Loucy (cell line): ENCODE data around the gene IFT88.

Source experiments
- H2AFZ ChIP-seq: fragments of 200-600 bp; sonication (generic); 2 replicates; pipeline ENCODE4 v1.6.0; 2016; ENCODE audit warnings: antibody characterized with exemption, mild to moderate bottlenecking, low read length, moderate library complexity
- H3F3A ChIP-seq: fragments of 200-600 bp; 2 replicates; pipeline ENCODE4 v1.6.0; 2016; ENCODE audit warnings: antibody characterized with exemption, low read depth, mild to moderate bottlenecking
- H3K27me3 ChIP-seq: fragments of 200-600 bp; sonication (generic); 2 replicates; pipeline ENCODE4 v1.6.1; 2014; ENCODE audit warnings: low read length, mild to moderate bottlenecking; ENCODE audit not compliant: insufficient read depth, poor library complexity, severe bottlenecking
- H3K36me3 ChIP-seq: fragments of 200-600 bp; sonication (generic); 2 replicates; pipeline ENCODE4 v1.6.1; 2016; ENCODE audit warnings: low read length; ENCODE audit not compliant: insufficient read depth
- H3K4me1 ChIP-seq: fragments of 200-600 bp; sonication (generic); 2 replicates; pipeline ENCODE4 v1.5.1; 2014; ENCODE audit warnings: low read length, mild to moderate bottlenecking; ENCODE audit not compliant: insufficient read depth, poor library complexity, severe bottlenecking
- H3K4me2 ChIP-seq: fragments of 200-600 bp; sonication (generic); 2 replicates; pipeline ENCODE4 v1.6.0; 2014; ENCODE audit warnings: antibody characterized with exemption, low read length, low read depth, mild to moderate bottlenecking; ENCODE audit not compliant: poor library complexity, severe bottlenecking
- H3K4me3 ChIP-seq: fragments of 200-600 bp; sonication (generic); 2 replicates; pipeline ENCODE4 v1.5.1; 2014; ENCODE audit warnings: low read length, mild to moderate bottlenecking, mixed read lengths; ENCODE audit not compliant: poor library complexity, severe bottlenecking
- H3K79me2 ChIP-seq: fragments of 200-600 bp; sonication (generic); 2 replicates; pipeline ENCODE4 v1.6.1; 2014; ENCODE audit warnings: low read length; ENCODE audit not compliant: insufficient read depth
- H3K9ac ChIP-seq: fragments of 200-600 bp; sonication (generic); 2 replicates; pipeline ENCODE4 v1.6.0; 2014; ENCODE audit warnings: mild to moderate bottlenecking, low read depth, low read length, moderate library complexity; ENCODE audit not compliant: poor library complexity, severe bottlenecking
- H3K9me2 ChIP-seq: fragments of 200-600 bp; sonication (generic); replicated peaks from 2 replicates; pipeline ENCODE4 v1.6.1; 2016; ENCODE audit warnings: low read depth, low read length, mixed read lengths
- H3K9me3 ChIP-seq: fragments of 200-600 bp; sonication (generic); 2 replicates; pipeline ENCODE4 v1.6.1; 2014; ENCODE audit warnings: mild to moderate bottlenecking, antibody characterized with exemption, low read length, low read depth; ENCODE audit not compliant: insufficient read depth
- H4K20me1 ChIP-seq: fragments of 200-600 bp; sonication (generic); 2 replicates; pipeline ENCODE4 v1.6.0; 2014; ENCODE audit warnings: antibody characterized with exemption, low read length, mild to moderate bottlenecking; ENCODE audit not compliant: insufficient read depth, poor library complexity, severe bottlenecking
- CTCF ChIP-seq: fragments of 200-600 bp; sonication (generic); conservative IDR thresholded peaks from 2 replicates; pipeline ENCODE4 v1.5.1; 2014; ENCODE audit warnings: mild to moderate bottlenecking, antibody characterized with exemption, low read length
- EZH2phosphoT487 ChIP-seq: fragments of 200-600 bp; IDR thresholded peaks from 2 replicates; pipeline ENCODE4 v1.6.1; 2018; ENCODE audit warnings: antibody characterized with exemption, mild to moderate bottlenecking, moderate library complexity, borderline replicate concordance

Gene IFT88

DNA sequence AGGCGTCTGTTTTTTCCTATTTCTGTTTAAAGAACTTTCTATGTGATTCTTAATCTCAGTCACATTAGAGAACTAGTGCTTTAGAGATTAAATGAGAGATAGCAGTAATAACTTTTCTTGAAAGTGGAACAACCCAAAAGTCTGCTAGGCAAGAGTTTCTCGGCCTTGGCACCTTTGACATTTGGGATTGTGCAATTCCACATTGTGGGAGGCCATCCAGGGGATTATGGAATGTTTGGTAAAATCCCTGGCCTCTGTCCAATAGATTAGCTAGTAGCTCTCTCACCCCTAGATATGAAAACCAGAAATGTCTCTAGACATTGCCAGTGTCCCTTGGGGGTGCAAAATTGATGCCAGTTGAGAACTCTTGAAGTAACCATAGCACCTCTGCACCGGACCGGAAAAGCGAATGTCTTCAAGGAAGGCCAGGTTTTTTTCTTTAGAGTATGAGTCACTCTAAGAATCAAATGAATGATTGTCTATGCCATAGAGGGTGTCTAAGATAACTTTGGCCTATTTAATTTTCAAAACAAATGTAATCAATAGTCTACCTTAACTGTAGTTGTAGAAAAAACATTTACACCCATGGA lies 91.6 kb downstream of the IFT88 start:
- Histone ChIP-seq H3K36me3 (no peaks in the 10 kb centered on the region), H3K4me1 (no peaks in the 10 kb centered on the region), H3F3A (no peaks in the 10 kb centered on the region), H3K9me3 (no peaks in the 10 kb centered on the region), H3K9me2 (no peaks in the 10 kb centered on the region), H4K20me1 (no peaks in the 10 kb centered on the region), H3K9ac (no peak overlapping the region), H3K4me2 (no peak overlapping the region), H3K27me3 (no peaks in the 10 kb centered on the region), H2AFZ (no peak overlapping the region), H3K4me3 (no peak overlapping the region), H3K79me2 (no peaks in the 10 kb centered on the region)
- TF ChIP-seq CTCF (no peak), EZH2phosphoT487 (no peak)

- Histone ChIP-seq H4K20me1 (no peaks in the 10 kb centered on the region), H3K9me3 (no peaks in the 10 kb centered on the region), H3K4me3 (no peak overlapping the region), H3K4me2 (no peak overlapping the region), H3K27me3 (no peaks in the 10 kb centered on the region), H3K79me2 (no peaks in the 10 kb centered on the region), H3K9ac (no peak overlapping the region), H2AFZ (no peak overlapping the region), H3K4me1 (peaks cover 20% of the 10 kb centered on the region), H3F3A (no peaks in the 10 kb centered on the region), H3K36me3 (no peaks in the 10 kb centered on the region), H3K9me2 (no peaks in the 10 kb centered on the region)
- TF ChIP-seq EZH2phosphoT487: no peak
Measured at GRCh38 chr13:20664351-20664750, 97.4 kb downstream of the IFT88 start.

- no peak overlapping the region for H3K4me2 ChIP-seq
- H3K9me3 ChIP-seq: no peaks in the 10 kb centered on the region
- no peaks in the 10 kb centered on the region for H3K36me3 ChIP-seq
- no peaks in the 10 kb centered on the region for H3K79me2 ChIP-seq
- H3F3A ChIP-seq: no peaks in the 10 kb centered on the region
- no peaks in the 10 kb centered on the region for H4K20me1 ChIP-seq
- H3K4me1 ChIP-seq: peaks cover 23% of the 10 kb centered on the region
- TF ChIP-seq CTCF (no peak), EZH2phosphoT487 (no peak)
- H3K4me3 ChIP-seq: no peak overlapping the region
- no peaks in the 10 kb centered on the region for H3K27me3 ChIP-seq
- no peak overlapping the region for H3K9ac ChIP-seq
- H2AFZ ChIP-seq: no peak overlapping the region
- H3K9me2 ChIP-seq: no peaks in the 10 kb centered on the region
Measured at GRCh38 chr13:20666948-20667347, 100.0 kb downstream of the IFT88 start.

DNA sequence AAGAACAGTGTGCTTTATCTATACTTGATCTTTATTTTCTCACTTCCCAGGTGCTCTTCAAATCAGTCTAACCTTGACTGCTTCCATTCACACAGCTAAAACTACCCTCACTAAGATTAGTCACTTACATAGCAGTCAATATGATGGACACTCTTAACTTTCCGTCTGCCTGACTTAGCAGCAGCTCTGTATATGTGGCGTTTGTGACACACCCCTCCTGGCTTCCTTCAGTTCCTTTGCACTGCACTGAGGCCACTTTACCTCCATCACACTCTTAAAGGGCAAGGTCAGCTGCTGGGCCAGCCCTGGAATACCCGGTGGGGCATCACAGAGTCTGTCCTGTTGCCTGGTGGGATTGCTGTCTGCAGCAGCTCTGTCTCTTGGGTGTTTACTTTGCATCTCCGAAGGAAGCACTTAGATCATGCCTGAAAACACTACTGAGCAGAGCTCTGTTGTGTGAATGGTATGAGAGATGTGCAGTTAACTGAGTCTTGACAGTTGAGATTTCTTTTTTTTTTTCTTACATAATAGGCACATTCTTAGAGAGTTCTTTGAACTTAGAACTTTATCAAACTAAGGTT lies 101.0 kb downstream of the IFT88 start:
- no peaks in the 10 kb centered on the region for H3F3A ChIP-seq
- H3K4me3 ChIP-seq: no peak overlapping the region
- no peak overlapping the region for H3K9ac ChIP-seq
- H4K20me1 ChIP-seq: no peaks in the 10 kb centered on the region
- H3K4me1 ChIP-seq: peaks cover 23% of the 10 kb centered on the region
- no peak overlapping the region for H3K4me2 ChIP-seq
- H3K79me2 ChIP-seq: no peaks in the 10 kb centered on the region
- TF ChIP-seq EZH2phosphoT487 (no peak), CTCF (no peak)
- H3K9me2 ChIP-seq: no peaks in the 10 kb centered on the region
- no peak overlapping the region for H2AFZ ChIP-seq
- no peaks in the 10 kb centered on the region for H3K9me3 ChIP-seq
- H3K27me3 ChIP-seq: no peaks in the 10 kb centered on the region
- H3K36me3 ChIP-seq: no peaks in the 10 kb centered on the region
